Measurements from ENCODE around the gene KLF13. TPM values are rescaled to one million over a fixed set of nuclear protein-coding genes. Genes with fewer than 3 reads are reported as not detected.

KLF13 gene
- total and polyA plus RNA-seq, 7 donors, result 18.7 to 71.9 (median 25.0) TPM

DNA sequence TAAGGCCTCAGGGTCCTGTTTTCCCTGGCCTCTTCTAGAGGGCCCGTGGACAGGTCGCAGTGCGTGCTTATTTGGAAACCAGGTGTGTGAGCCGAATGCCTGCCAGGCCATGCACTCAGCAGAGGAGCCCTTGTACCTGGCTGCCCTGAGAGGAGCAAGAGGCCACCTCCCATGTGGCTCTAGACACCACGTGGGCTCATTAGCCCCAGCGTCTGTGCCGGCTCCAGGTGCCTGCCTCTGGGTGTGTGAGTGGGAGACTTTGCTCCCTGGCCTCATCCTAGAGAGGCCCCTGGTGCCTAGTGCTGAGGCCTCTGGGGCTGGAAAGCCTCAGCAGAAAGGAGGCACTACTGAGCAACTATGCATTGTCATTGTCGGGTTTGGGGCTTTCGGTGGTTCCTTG lies 50.4 kb downstream of the KLF13 start:
- Histone ChIP-seq H3K4me1 (peaks cover 0 to 25% (median 18%) of the 10 kb centered on the region in 4 donors), H3K9me3 (no peaks in the 10 kb centered on the region), H3K36me3 (peaks cover 0 to 54% (median 7%) of the 10 kb centered on the region in 4 donors), H3K4me3 (no peak overlapping the region), H3K27ac (no peak overlapping the region), H3K27me3 (no peaks in the 10 kb centered on the region)
- intact Hi-C loops (cut with DNase I), result no loop called here
- 28 to 67% methylated on average over 9 of the region's 9 CpGs for WGBS, 2 donors
- TF ChIP-seq POLR2AphosphoS5 (IDR thresholded peaks at IDR 0.05), result no peak
- no peak for TF ChIP-seq POLR2A (IDR thresholded peaks at IDR 0.05)
- no peak for TF ChIP-seq EP300 (IDR thresholded peaks at IDR 0.05)
- TF ChIP-seq, protein P1, sequence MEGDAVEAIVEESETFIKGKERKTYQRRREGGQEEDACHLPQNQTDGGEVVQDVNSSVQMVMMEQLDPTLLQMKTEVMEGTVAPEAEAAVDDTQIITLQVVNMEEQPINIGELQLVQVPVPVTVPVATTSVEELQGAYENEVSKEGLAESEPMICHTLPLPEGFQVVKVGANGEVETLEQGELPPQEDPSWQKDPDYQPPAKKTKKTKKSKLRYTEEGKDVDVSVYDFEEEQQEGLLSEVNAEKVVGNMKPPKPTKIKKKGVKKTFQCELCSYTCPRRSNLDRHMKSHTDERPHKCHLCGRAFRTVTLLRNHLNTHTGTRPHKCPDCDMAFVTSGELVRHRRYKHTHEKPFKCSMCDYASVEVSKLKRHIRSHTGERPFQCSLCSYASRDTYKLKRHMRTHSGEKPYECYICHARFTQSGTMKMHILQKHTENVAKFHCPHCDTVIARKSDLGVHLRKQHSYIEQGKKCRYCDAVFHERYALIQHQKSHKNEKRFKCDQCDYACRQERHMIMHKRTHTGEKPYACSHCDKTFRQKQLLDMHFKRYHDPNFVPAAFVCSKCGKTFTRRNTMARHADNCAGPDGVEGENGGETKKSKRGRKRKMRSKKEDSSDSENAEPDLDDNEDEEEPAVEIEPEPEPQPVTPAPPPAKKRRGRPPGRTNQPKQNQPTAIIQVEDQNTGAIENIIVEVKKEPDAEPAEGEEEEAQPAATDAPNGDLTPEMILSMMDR (IDR thresholded peaks at IDR 0.05), result no peak
- no peak for DNase-seq

DNA sequence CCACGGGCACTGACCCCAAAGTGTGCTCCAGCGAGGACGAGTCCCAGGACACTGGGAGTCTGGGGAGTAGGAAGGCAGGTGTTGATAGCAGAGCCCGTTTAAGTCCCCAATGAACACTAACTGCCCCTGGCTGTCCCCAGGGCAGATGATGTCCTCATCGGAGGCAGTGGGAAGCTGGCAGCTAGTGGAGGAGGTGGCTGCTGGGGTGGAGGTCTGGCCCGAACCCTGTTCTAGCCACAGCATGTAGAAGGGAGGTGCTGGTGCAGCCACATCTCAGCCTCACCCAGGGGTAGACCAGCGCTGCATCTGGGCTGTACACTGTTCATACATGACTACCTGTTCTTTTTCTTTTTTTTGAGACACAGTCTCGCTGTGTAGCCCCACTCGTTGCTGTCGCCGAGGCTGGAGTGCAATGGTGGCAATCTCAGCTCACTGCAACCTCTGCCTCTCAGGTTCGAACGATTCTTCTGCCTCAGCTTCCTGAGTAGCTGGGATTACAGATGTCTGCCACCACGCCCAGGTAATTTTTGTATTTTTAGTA lies 51.8 kb downstream of the KLF13 start:
- DNase-seq, result no peak
- Histone ChIP-seq H3K36me3 (peaks cover 0 to 40% (median 7%) of the 10 kb centered on the region in 4 donors), H3K4me1 (peaks cover 0 to 11% (median 4%) of the 10 kb centered on the region in 4 donors), H3K4me3 (no peak overlapping the region), H3K27ac (no peak overlapping the region), H3K9me3 (no peaks in the 10 kb centered on the region), H3K27me3 (no peaks in the 10 kb centered on the region)
- WGBS, 2 donors, result 83 to 89% methylated on average over 14 of the region's 14 CpGs
- intact Hi-C loops (cut with DNase I), result no loop called here
- TF ChIP-seq, protein P1 (IDR thresholded peaks at IDR 0.05), result no peak
- TF ChIP-seq EP300 (IDR thresholded peaks at IDR 0.05), result no peak

DNA sequence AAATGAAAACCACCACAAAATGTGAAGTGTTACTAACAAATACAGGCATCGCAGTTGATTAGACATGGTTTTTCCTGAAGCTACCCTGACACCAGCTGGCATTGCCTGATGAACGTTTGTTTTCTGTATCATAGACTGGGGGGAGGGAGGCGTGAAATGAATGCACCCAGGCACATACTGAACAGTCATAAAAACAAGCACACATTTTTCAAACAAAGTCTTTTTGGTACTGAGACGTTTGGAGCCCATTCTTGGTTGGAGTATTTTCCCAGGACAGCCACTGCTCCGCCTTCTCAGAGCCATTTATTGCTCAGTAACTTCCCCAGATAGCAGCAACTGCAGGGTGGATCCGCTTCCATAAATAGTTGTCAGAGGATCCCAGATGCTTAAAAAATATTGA lies 52.4 kb downstream of the KLF13 start:
- H3K9me3 ChIP-seq, result no peaks in the 10 kb centered on the region
- intact Hi-C loops (cut with DNase I), result no loop called here
- no peaks in the 10 kb centered on the region for H3K27me3 ChIP-seq
- no peak overlapping the region for H3K4me3 ChIP-seq
- H3K4me1 ChIP-seq, result peaks cover 0 to 5% (median 0%) of the 10 kb centered on the region in 4 donors
- H3K27ac ChIP-seq, result peak overlapping the region in 1 of 4 donors; percentile 38
- TF ChIP-seq POLR2A (IDR thresholded peaks at IDR 0.05) (no peak), POLR2AphosphoS5 (IDR thresholded peaks at IDR 0.05) (no peak), EP300 (IDR thresholded peaks at IDR 0.05) (no peak)
- WGBS, 2 donors, result 37 to 57% methylated on average over 6 of the region's 6 CpGs
- peaks cover 0 to 34% (median 7%) of the 10 kb centered on the region in 4 donors for H3K36me3 ChIP-seq
- no peak for DNase-seq

DNA sequence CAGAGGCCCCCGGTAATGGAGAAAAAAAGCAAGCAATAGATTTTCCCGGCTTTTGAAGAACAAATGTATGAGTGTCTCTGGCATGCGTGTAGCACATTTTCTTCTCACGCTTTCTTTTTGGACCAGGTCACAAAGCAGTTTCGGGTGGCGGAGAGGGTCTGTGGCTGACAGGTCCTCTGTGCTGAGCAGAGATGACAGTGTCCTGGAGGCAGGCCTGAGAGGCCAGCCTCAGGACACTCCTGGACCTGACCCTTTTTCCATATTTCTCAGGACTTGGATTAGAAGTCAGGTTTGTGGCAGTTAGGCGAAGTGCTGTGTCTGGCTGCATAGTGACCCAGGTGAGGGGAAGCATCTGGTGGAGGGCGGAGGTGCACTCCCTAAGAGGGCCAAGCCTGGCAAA lies 52.9 kb downstream of the KLF13 start:
- intact Hi-C loops (cut with DNase I), result no loop called here
- Histone ChIP-seq H3K9me3 (no peaks in the 10 kb centered on the region), H3K4me3 (no peak overlapping the region), H3K27ac (peak overlapping the region in 1 of 4 donors; percentile 38), H3K27me3 (no peaks in the 10 kb centered on the region), H3K4me1 (peaks cover 0 to under 1% (median 0%) of the 10 kb centered on the region in 4 donors), H3K36me3 (peaks cover 0 to 33% (median 7%) of the 10 kb centered on the region in 4 donors)
- 93 to 95% methylated on average over 8 of the region's 8 CpGs for WGBS, 2 donors
- DNase-seq, result peak; percentile 56
- TF ChIP-seq POLR2A (IDR thresholded peaks at IDR 0.05) (no peak), EP300 (IDR thresholded peaks at IDR 0.05) (no peak), POLR2AphosphoS5 (IDR thresholded peaks at IDR 0.05) (no peak)
- TF ChIP-seq, protein P1 (IDR thresholded peaks at IDR 0.05), result no peak

DNA sequence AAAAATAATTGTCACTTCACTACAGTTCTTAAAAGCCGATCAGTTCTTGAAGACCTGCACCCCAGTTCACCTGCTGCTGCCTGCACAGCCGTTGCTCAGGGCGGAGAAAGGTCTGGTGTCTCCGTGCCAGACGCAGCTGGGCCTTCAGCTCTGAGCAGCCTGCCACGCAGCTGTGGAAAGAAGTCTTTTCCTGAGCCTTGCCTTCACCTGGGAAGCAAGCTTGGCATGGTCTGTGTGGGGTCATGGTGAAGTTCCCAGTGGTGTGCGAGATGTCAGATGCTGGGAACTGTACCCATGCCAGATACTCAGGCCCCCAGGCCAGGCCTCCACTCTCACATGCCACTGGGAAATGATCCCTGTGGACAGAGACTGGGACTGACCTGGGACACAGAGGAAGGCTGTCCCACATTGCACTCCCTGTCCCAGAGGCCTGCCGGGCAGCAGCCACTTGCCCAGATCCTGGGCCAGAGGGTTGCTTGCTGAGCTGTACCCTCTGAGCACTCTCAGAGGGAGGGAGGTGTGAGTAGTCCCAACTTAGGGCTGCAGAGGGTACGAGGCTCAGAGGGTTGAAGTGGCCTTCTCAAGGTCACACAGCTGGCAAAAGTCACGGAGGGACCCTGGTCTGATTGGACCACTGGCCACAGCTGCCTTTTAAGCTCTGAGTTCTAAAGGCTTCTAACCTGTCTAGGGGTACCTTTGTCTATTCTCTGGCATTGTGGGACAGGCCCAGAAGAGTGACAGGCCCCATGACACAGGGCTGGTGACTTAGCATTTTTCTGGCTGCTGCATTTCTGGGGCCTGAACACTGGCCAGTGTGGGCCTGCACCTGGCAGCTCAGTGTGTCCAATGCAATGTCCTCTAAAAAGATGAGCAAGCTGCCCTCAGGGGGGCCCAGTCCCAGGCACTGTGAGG lies 55.4 kb downstream of the KLF13 start:
- Histone ChIP-seq H3K27ac (no peak overlapping the region), H3K27me3 (no peaks in the 10 kb centered on the region), H3K36me3 (peaks cover 0 to 33% (median 7%) of the 10 kb centered on the region in 4 donors), H3K4me3 (no peak overlapping the region), H3K4me1 (peaks cover 0 to 3% (median under 1%) of the 10 kb centered on the region in 4 donors), H3K9me3 (no peaks in the 10 kb centered on the region)
- intact Hi-C loops (cut with DNase I), result no loop called here
- 91 to 95% methylated on average over 10 of the region's 10 CpGs for WGBS, 2 donors
- no peak for DNase-seq
- TF ChIP-seq, protein P1 (IDR thresholded peaks at IDR 0.05), result no peak
- TF ChIP-seq POLR2A (IDR thresholded peaks at IDR 0.05) (no peak), EP300 (IDR thresholded peaks at IDR 0.05) (no peak), POLR2AphosphoS5 (IDR thresholded peaks at IDR 0.05) (no peak)

All from sigmoid colon (tissue), 7 donors.